Measurements from ENCODE around the gene ENOX1.

Gene ENOX1

GRCh38 chr13:43579321-43579720 is 207.5 kb downstream of the ENOX1 start:
- Histone ChIP-seq H3K4me3 (ENCODE audit: low read depth, low read length) (no peak overlapping the region), H3K27me3 (ENCODE audit: control insufficient read depth, insufficient read depth, low read length) (no peaks in the 10 kb centered on the region), H3K4me1 (ENCODE audit: control insufficient read depth, insufficient read depth, low read length) (peaks cover 2% of the 10 kb centered on the region), H3K9me3 (ENCODE audit: control insufficient read depth, insufficient read depth, low read length) (no peaks in the 10 kb centered on the region), H3K36me3 (ENCODE audit: control insufficient read depth, insufficient read depth, low read length) (no peaks in the 10 kb centered on the region), H3K9ac (ENCODE audit: low read depth, low read length) (no peak overlapping the region)

- H3K27me3 ChIP-seq (ENCODE audit: control insufficient read depth, insufficient read depth, low read length): no peaks in the 10 kb centered on the region
- no peak overlapping the region for H3K9ac ChIP-seq (ENCODE audit: low read depth, low read length)
- peaks cover 2% of the 10 kb centered on the region for H3K4me1 ChIP-seq (ENCODE audit: control insufficient read depth, insufficient read depth, low read length)
- H3K4me3 ChIP-seq (ENCODE audit: low read depth, low read length): no peak overlapping the region
- H3K36me3 ChIP-seq (ENCODE audit: control insufficient read depth, insufficient read depth, low read length): no peaks in the 10 kb centered on the region
- H3K9me3 ChIP-seq (ENCODE audit: control insufficient read depth, insufficient read depth, low read length): no peaks in the 10 kb centered on the region
Observed at GRCh38 chr13:43574605-43575004, 212.2 kb downstream of the ENOX1 start.

- no peaks in the 10 kb centered on the region for H3K9me3 ChIP-seq (ENCODE audit: control insufficient read depth, insufficient read depth, low read length)
Observed at GRCh38 chr13:43573802-43574514, 212.8 kb downstream of the ENOX1 start.

GRCh38 chr13:43573361-43573740 is 213.4 kb downstream of the ENOX1 start:
- Histone ChIP-seq H3K27me3 (ENCODE audit: control insufficient read depth, insufficient read depth, low read length) (no peaks in the 10 kb centered on the region), H3K4me1 (ENCODE audit: control insufficient read depth, insufficient read depth, low read length) (peaks cover 2% of the 10 kb centered on the region), H3K9ac (ENCODE audit: low read depth, low read length) (no peak overlapping the region), H3K4me3 (ENCODE audit: low read depth, low read length) (no peak overlapping the region), H3K9me3 (ENCODE audit: control insufficient read depth, insufficient read depth, low read length) (no peaks in the 10 kb centered on the region), H3K36me3 (ENCODE audit: control insufficient read depth, insufficient read depth, low read length) (no peaks in the 10 kb centered on the region)

More at GRCh38 chr13:43573802-43574514, 212.8 kb downstream of the ENOX1 start:
- no peak overlapping the region for H3K4me3 ChIP-seq (ENCODE audit: low read depth, low read length)
- no peaks in the 10 kb centered on the region for H3K27me3 ChIP-seq (ENCODE audit: control insufficient read depth, insufficient read depth, low read length)
- no peaks in the 10 kb centered on the region for H3K36me3 ChIP-seq (ENCODE audit: control insufficient read depth, insufficient read depth, low read length)
- no peak overlapping the region for H3K9ac ChIP-seq (ENCODE audit: low read depth, low read length)
- H3K4me1 ChIP-seq (ENCODE audit: control insufficient read depth, insufficient read depth, low read length): peaks cover 2% of the 10 kb centered on the region

- Histone ChIP-seq H3K9ac (ENCODE audit: low read depth, low read length) (no peak overlapping the region), H3K4me1 (ENCODE audit: control insufficient read depth, insufficient read depth, low read length) (peaks cover 2% of the 10 kb centered on the region), H3K27me3 (ENCODE audit: control insufficient read depth, insufficient read depth, low read length) (no peaks in the 10 kb centered on the region)
Observed at GRCh38 chr13:43572656-43573360, 214.0 kb downstream of the ENOX1 start.

GRCh38 chr13:43569658-43570057 is 217.1 kb downstream of the ENOX1 start:
- H3K27me3 ChIP-seq (ENCODE audit: control insufficient read depth, insufficient read depth, low read length): no peaks in the 10 kb centered on the region
- H3K4me1 ChIP-seq (ENCODE audit: control insufficient read depth, insufficient read depth, low read length): peaks cover 2% of the 10 kb centered on the region
- H3K36me3 ChIP-seq (ENCODE audit: control insufficient read depth, insufficient read depth, low read length): no peaks in the 10 kb centered on the region
- no peaks in the 10 kb centered on the region for H3K9me3 ChIP-seq (ENCODE audit: control insufficient read depth, insufficient read depth, low read length)
- no peak overlapping the region for H3K9ac ChIP-seq (ENCODE audit: low read depth, low read length)
- H3K4me3 ChIP-seq (ENCODE audit: low read depth, low read length): no peak overlapping the region

More at GRCh38 chr13:43572656-43573360, 214.0 kb downstream of the ENOX1 start:
- Histone ChIP-seq H3K4me3 (ENCODE audit: low read depth, low read length) (no peak overlapping the region), H3K9me3 (ENCODE audit: control insufficient read depth, insufficient read depth, low read length) (no peaks in the 10 kb centered on the region), H3K36me3 (ENCODE audit: control insufficient read depth, insufficient read depth, low read length) (no peaks in the 10 kb centered on the region)

- Histone ChIP-seq H3K4me3 (ENCODE audit: low read depth, low read length) (no peak overlapping the region), H3K9me3 (ENCODE audit: control insufficient read depth, insufficient read depth, low read length) (no peaks in the 10 kb centered on the region), H3K36me3 (ENCODE audit: control insufficient read depth, insufficient read depth, low read length) (no peaks in the 10 kb centered on the region), H3K9ac (ENCODE audit: low read depth, low read length) (no peak overlapping the region), H3K27me3 (ENCODE audit: control insufficient read depth, insufficient read depth, low read length) (no peaks in the 10 kb centered on the region), H3K4me1 (ENCODE audit: control insufficient read depth, insufficient read depth, low read length) (no peaks in the 10 kb centered on the region)
Observed at GRCh38 chr13:43567608-43568007, 219.2 kb downstream of the ENOX1 start.

GRCh38 chr13:43564952-43565351 is 221.8 kb downstream of the ENOX1 start:
- Histone ChIP-seq H3K27me3 (ENCODE audit: control insufficient read depth, insufficient read depth, low read length) (no peaks in the 10 kb centered on the region), H3K9ac (ENCODE audit: low read depth, low read length) (no peak overlapping the region)

GRCh38 chr13:43561081-43561480 is 225.7 kb downstream of the ENOX1 start:
- H3K9ac ChIP-seq (ENCODE audit: low read depth, low read length): no peak overlapping the region
- no peaks in the 10 kb centered on the region for H3K4me1 ChIP-seq (ENCODE audit: control insufficient read depth, insufficient read depth, low read length)
- no peaks in the 10 kb centered on the region for H3K9me3 ChIP-seq (ENCODE audit: control insufficient read depth, insufficient read depth, low read length)
- H3K27me3 ChIP-seq (ENCODE audit: control insufficient read depth, insufficient read depth, low read length): no peaks in the 10 kb centered on the region
- no peaks in the 10 kb centered on the region for H3K36me3 ChIP-seq (ENCODE audit: control insufficient read depth, insufficient read depth, low read length)
- H3K4me3 ChIP-seq (ENCODE audit: low read depth, low read length): no peak overlapping the region

More at GRCh38 chr13:43564952-43565351, 221.8 kb downstream of the ENOX1 start:
- Histone ChIP-seq H3K4me3 (ENCODE audit: low read depth, low read length) (no peak overlapping the region), H3K36me3 (ENCODE audit: control insufficient read depth, insufficient read depth, low read length) (no peaks in the 10 kb centered on the region), H3K9me3 (ENCODE audit: control insufficient read depth, insufficient read depth, low read length) (no peaks in the 10 kb centered on the region), H3K4me1 (ENCODE audit: control insufficient read depth, insufficient read depth, low read length) (no peaks in the 10 kb centered on the region)

- Histone ChIP-seq H3K27me3 (ENCODE audit: control insufficient read depth, insufficient read depth, low read length) (no peaks in the 10 kb centered on the region), H3K36me3 (ENCODE audit: control insufficient read depth, insufficient read depth, low read length) (no peaks in the 10 kb centered on the region), H3K9me3 (ENCODE audit: control insufficient read depth, insufficient read depth, low read length) (no peaks in the 10 kb centered on the region), H3K9ac (ENCODE audit: low read depth, low read length) (no peak overlapping the region), H3K4me1 (ENCODE audit: control insufficient read depth, insufficient read depth, low read length) (no peaks in the 10 kb centered on the region), H3K4me3 (ENCODE audit: low read depth, low read length) (no peak overlapping the region)
Observed at GRCh38 chr13:43558939-43559338, 227.8 kb downstream of the ENOX1 start.

GRCh38 chr13:43558326-43558725 is 228.4 kb downstream of the ENOX1 start:
- Histone ChIP-seq H3K9me3 (ENCODE audit: control insufficient read depth, insufficient read depth, low read length) (no peaks in the 10 kb centered on the region), H3K36me3 (ENCODE audit: control insufficient read depth, insufficient read depth, low read length) (no peaks in the 10 kb centered on the region), H3K9ac (ENCODE audit: low read depth, low read length) (no peak overlapping the region), H3K27me3 (ENCODE audit: control insufficient read depth, insufficient read depth, low read length) (no peaks in the 10 kb centered on the region), H3K4me1 (ENCODE audit: control insufficient read depth, insufficient read depth, low read length) (no peaks in the 10 kb centered on the region), H3K4me3 (ENCODE audit: low read depth, low read length) (no peak overlapping the region)

GRCh38 chr13:43555667-43556066 is 231.1 kb downstream of the ENOX1 start:
- no peak overlapping the region for H3K4me3 ChIP-seq (ENCODE audit: low read depth, low read length)
- no peaks in the 10 kb centered on the region for H3K4me1 ChIP-seq (ENCODE audit: control insufficient read depth, insufficient read depth, low read length)
- H3K36me3 ChIP-seq (ENCODE audit: control insufficient read depth, insufficient read depth, low read length): no peaks in the 10 kb centered on the region
- no peak overlapping the region for H3K9ac ChIP-seq (ENCODE audit: low read depth, low read length)
- no peaks in the 10 kb centered on the region for H3K9me3 ChIP-seq (ENCODE audit: control insufficient read depth, insufficient read depth, low read length)
- H3K27me3 ChIP-seq (ENCODE audit: control insufficient read depth, insufficient read depth, low read length): no peaks in the 10 kb centered on the region
